ENCODE results near the gene TMEM91.
"Not testable (repeated sequence)": the region's sequence is repeated elsewhere in the genome, so short reads cannot be mapped to it uniquely, and the experiment has no call there.

TMEM91 gene

DNA sequence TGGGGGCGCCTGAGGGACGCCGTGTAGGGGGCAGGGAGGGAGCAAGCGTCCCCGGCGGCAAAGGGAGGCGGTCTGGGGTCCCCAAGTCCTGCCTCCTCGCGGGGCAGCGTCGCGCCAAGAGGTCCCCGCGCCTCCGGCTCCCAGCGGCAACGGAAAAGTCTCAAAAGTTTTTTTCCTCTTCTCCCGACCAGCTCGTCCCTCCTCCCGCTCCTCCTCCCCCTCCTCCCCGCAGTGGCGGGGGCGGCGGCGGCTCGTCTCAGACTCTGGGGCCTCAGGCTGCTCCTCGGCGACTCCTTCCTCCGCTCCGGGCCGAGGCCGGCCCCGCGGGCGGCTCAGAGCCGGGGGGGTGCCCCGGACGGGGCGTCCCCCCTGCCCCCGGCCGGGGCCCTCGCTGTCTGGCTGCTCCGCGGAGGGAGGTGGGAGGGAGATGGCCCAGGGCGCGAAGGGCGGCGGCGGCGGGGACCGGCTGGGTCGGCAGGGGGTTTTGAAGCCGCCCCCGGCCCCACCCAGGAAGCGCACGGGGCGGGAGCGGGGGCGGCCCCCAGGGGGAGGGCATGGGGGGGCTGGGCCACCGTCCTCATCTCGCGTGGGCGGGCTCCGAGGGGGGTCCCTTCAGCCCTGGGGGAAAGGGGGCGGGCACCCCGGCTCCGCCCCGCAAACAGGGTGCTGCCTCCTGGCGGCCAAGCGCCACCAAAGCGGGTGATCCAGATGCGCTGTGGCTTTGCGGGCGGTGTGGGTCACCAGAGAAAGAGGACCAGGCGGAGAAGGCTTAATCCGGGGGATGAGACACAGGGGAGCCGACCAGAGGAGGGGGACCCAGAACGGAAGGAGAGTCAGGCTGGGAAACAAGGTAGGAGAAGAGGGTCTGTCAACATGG is 22.6 kb upstream of the TMEM91 start, which contains the start of gene TGFB1:
Gene TGFB1 (minus strand): TSS at position 457 of the 877 bp plus-strand sequence. CDS start 878 bp downstream, outside the sequence.
- DNase-seq, result peak; percentile 95
- ATAC-seq, result peak; percentile 51

DNA sequence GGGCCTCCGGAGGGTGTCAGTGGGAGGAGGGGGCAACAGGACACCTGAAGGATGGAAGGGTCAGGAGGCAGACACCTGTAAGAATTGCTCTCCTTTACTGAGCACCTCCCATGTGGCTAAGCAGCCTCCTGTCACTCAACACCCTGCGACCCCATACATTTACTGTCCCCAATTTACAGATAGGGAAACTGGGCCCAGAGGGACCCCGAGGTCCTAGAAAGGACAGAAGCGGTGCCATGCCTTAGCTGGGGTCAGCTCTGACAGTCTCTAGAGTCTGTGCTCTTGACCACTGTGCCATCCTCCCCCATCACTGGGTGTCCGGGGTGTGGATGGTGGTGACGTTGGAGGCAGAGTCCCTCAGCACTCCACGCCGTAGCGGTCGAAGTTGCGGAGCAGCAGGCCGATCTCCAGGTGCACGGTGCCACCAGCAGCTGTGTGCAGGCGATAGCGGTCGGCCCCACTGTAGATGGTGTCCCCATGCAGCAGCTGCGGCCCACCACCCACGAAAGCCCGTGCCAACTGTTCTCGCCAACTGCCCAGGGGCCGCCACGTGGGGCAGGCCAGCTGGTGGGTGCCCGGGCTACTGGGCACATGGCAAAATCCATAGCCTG is 21.9 kb upstream of the TMEM91 start:
- DNase-seq (no peak), ATAC-seq (no peak)

DNA sequence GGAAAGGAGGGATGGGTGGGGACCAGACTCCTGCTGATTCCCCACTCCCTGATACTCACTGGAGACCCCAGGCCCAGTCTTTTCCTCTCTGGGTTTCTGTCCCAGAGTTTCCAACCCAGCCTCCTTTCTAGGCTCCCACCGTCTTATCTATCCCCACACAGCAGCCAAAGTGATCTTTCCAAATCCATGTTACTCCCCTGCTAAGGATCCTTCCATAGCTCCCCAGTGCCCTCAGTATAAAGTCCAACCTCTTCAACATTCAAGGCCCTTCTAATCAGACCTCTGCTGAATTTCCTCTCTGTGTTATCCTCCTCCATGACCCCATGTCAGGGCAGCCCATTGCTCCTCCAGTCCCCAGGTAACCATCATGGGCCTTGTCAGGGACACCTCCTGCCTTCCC is 21.3 kb upstream of the TMEM91 start:
- DNase-seq (no peak), ATAC-seq (no peak)

DNA sequence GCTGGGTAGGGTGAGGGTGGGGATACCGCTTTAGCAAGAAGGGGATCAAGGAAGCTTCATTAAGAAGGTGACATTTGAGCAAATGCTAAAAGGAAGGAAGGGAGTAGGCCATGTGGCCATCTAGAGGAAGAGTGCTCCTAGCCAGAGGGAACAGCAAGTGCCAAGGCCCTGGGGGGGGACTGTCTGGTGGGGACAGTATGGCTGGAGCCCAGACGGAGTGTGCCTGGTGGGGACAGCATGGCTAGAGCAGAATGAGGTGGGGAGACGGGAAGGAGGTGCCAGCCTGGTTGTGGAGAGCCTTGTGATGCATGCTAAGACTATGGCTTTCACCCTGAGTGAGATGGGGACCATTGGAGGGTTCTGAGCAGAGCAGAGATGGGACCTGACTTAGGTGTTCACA is 20.5 kb upstream of the TMEM91 start:
- ATAC-seq (no peak), DNase-seq (peak; percentile 26)

- peak; percentile 29 for DNase-seq
- no peak for ATAC-seq
Observed at GRCh38 chr19:41356984-41357739, 19.2 kb upstream of the TMEM91 start.

GRCh38 chr19:41357746-41358145 is 18.6 kb upstream of the TMEM91 start:
- DNase-seq (no peak), ATAC-seq (no peak)

DNA sequence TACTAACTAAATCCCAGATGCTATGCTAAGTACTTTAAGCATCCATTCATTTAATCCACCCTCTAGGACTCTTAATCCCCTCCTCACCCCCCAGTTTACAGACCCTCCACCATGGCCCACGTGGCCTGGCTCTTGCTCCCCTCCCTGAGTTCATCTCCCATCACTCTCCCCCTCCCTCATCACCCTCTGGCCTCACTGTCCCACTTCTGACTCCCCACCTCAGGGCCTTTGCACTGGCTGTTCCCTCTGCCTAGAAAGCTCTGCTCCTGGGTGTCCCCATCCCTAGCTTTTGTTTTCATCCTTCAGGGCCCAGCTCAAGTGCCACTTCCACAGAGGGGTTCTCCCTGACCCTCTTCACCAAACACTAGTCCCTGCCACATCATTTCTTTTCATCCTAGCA is 16.6 kb upstream of the TMEM91 start:
- DNase-seq (no peak), ATAC-seq (no peak)

GRCh38 chr19:41362143-41362847 is 14.0 kb upstream of the TMEM91 start:
- ATAC-seq (no peak), DNase-seq (no peak)

- DNase-seq (no peak), ATAC-seq (no peak)
Observed at GRCh38 chr19:41363371-41363752, 13.0 kb upstream of the TMEM91 start.

DNA sequence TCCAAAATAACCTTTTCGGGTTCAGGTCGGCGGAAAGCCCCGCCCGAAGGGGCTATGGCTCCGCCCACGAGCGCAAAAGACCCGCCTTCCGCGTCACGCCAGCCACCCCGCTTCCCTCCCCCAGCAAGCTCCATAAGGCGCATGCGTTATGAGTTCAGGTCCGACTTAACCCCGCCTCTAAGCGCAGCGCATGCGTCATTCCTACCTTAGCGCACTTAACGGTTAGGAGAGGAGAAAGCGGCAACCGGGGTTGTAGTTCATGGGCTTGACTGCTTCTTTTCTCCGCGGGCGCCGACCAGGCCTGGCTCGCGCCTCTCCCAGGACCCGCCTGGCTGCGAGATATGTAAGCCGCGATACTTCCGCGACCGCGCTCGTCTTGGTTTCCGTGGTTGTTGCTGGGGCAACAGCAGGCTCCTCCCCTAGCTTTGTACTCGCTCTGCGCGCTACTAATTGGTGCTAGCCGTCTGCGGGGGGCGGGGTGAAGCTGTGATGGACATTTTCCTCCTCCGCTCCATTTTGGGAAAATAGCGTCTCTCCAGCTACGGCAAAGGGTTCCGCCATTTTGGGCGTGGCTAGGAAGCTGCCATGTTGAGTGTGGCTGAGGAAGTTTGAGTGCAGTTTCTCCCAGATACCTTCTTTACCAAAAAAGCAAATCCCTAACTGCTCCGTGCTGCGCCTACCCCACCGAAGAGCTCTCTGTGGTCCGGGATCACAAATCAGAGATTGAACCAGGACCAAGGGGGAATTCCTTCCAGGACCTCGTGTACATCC is 12.4 kb upstream of the TMEM91 start, which contains the start of gene B9D2:
Gene B9D2 (minus strand): TSS at position 397 of the 771 bp plus-strand sequence. CDS start 630 bp downstream, outside the sequence.
- ATAC-seq (peak; percentile 96), DNase-seq (peak; percentile 95)

GRCh38 chr19:41364524-41365391 is 11.6 kb upstream of the TMEM91 start:
- DNase-seq, result no peak
- no peak for ATAC-seq

GRCh38 chr19:41366089-41366488 is 10.2 kb upstream of the TMEM91 start:
- ATAC-seq (no peak), DNase-seq (no peak)

DNA sequence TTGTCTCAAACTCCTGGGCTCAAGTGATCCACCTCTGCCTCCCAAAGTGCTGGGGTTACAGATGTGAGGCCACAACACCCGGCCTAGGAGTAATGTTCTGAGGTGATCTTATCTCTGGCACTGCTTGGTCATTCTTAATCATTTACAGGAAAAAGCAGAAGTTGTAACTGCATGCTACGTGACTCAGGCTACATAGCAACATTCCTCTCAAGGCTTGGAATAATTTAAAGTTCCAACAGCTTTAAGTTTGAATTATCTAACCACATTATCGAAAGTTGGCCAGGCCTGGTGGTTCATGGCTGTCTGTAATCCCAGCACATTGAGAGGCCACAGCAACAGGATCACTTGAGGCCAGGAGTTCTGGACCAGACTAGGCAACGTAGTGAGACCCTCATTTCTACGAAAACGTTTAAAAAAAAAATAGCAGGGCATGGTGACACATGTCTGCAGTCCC is 8.5 kb upstream of the TMEM91 start:
- no peak for ATAC-seq
- DNase-seq, result no peak

DNA sequence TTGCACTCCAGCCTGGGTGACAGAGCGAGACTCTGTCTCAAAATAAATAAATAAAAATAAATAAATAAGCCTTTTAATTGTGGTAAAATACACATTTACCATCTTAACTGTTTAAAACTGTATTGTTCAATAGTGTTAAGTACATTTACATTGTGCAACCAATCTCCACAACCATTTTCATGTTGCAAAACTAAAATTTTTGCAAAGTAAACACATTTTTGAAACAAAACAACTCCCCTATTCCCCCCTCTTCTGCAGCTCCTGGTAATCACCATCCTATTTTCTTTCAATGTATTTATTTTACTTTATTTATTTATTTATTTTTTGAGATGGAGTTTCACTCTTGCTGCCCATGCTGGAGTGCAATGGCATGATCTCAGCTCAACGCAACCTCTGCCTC is 6.6 kb upstream of the TMEM91 start:
- DNase-seq, result no peak
- no peak for ATAC-seq

DNA sequence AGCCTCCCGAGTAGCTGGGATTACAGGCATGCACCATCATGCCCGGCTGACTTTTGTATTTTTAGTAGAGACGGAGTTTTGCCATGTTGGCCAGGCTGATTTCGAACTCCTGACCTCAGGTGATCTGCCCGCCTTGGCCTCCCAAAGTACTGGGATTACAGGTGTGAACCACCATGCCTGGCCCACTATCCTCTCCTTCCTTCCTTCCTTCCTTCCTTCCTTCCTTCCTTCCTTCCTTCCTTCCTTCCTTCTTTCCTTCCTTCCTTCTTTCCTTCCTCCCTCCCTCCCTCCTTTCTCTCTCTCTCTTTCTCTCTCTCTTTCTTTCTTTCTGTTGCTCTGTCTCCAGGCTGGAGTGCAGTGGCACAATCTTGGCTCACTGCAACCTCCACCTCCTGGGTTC is 5.2 kb upstream of the TMEM91 start:
- not testable (repeated sequence) for DNase-seq, ATAC-seq

GRCh38 chr19:41371541-41371940 is 4.8 kb upstream of the TMEM91 start:
- no peak for DNase-seq
- no peak for ATAC-seq

GRCh38 chr19:41372501-41372900 is 3.8 kb upstream of the TMEM91 start:
- no peak for DNase-seq
- no peak for ATAC-seq

DNA sequence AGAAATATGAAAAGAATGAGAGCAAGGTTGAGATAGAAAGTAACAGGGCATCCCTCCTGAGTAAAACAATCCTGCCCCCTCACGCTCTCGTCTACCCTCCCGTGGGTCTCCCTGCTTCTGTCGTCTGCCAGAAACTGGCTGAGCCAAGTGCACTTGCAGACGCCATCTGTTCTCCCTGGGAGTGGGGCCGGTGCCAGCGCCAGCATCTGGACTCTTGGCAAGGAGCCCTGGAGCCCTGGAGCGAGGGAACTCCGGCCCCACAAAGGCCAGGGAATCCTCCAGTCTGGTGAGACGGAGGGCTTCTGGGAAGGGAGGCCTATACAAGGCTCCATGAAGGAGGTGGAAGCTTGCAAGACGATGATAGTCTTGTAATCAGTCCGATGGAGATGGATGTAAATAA is 2.3 kb upstream of the TMEM91 start:
- ATAC-seq (no peak), DNase-seq (no peak)

DNA sequence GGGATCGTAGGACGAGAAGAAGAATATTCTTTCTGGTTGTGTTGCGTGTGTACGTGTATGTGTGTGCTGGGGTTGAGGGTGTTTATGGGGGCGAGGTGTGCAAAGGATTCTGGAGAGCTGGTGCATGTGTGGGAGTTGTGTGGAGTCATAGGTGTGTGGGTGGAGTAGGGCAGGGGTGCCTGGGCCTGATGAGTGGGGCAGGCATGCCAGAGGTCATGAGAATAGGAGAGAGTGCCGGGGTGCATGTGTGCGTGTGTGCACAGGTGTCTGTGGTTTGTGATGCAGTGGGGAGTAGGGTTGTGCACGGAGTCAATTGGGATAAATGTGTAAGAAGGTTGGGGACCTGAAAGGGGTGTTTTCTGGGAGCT is 649 bp downstream of the TMEM91 start:
- ATAC-seq (peak; percentile 72), DNase-seq (peak; percentile 26)

Measured in stimulated activated naive CD8-positive, alpha-beta T cell treated with anti-CD3 and anti-CD28 coated beads, Interleukin-15, Interleukin-2, amounts not matched to agents 100 U/mL and 50 U/mL, for 24 hours (primary cell).